Progenitor cell of endocrine pancreas (in vitro differentiated cells): ENCODE measurements around the gene CFTR. TPM values are rescaled to one million over a fixed set of nuclear protein-coding genes. Genes with fewer than 3 reads are reported as not detected.
A peak's percentile ranks its signal among the peaks of the same experiment; 100 is the strongest.

Experiments
- DNase-seq: peaks from one replicate; pipeline ENCODE4 v3.0.0; 2021; ENCODE audit warnings: low spot score; ENCODE audit not compliant: unreplicated experiment
- H3K27ac Mint-ChIP-seq: 2 replicates; pipeline ENCODE4 v1.8.0; 2021; ENCODE audit warnings: mild to moderate bottlenecking, moderate library complexity, mixed read lengths
- H3K27me3 Mint-ChIP-seq: 2 replicates; pipeline ENCODE4 v1.8.0; 2021; ENCODE audit warnings: mixed read lengths
- H3K36me3 Mint-ChIP-seq: 2 replicates; pipeline ENCODE4 v1.8.0; 2022; ENCODE audit warnings: mixed read lengths; ENCODE audit not compliant: insufficient read depth
- H3K4me1 Mint-ChIP-seq: 2 replicates; pipeline ENCODE4 v1.8.0; 2021; ENCODE audit warnings: low read depth, mixed read lengths
- H3K4me3 Mint-ChIP-seq: 2 replicates; pipeline ENCODE4 v1.8.0; 2021; ENCODE audit warnings: low read depth, mild to moderate bottlenecking, moderate library complexity, mixed read lengths
- H3K9me3 Mint-ChIP-seq: 2 replicates; pipeline ENCODE4 v1.8.0; 2021; ENCODE audit warnings: low read depth, mixed read lengths
- total RNA-seq: library from RNA; stranded (reverse); gene quantifications from 2 replicates; pipeline ENCODE4 v1.2.1, GENCODE V29; 2021
- TF ChIP-seq, protein P1 (sequence below): fragments of 200-600 bp; sonication (generic); IDR thresholded peaks from one replicate; pipeline ENCODE4 v1.5.0; 2021; ENCODE audit warnings: antibody characterized with exemption, mild to moderate bottlenecking; ENCODE audit not compliant: unreplicated experiment

The CFTR gene
- total RNA-seq, 1 donor from 2014 or later: 6.6 TPM

GRCh38 chr7:117673367-117673766 lies 193.5 kb downstream of the CFTR start:
- Mint-ChIP-seq H3K4me1 (peaks cover 37% of the 10 kb centered on the region), H3K27me3 (peaks cover 3% of the 10 kb centered on the region), H3K36me3 (no peaks in the 10 kb centered on the region), H3K9me3 (no peaks in the 10 kb centered on the region), H3K27ac (peak overlapping the region; percentile 82), H3K4me3 (peak overlapping the region; percentile 39)
- TF ChIP-seq, protein P1, sequence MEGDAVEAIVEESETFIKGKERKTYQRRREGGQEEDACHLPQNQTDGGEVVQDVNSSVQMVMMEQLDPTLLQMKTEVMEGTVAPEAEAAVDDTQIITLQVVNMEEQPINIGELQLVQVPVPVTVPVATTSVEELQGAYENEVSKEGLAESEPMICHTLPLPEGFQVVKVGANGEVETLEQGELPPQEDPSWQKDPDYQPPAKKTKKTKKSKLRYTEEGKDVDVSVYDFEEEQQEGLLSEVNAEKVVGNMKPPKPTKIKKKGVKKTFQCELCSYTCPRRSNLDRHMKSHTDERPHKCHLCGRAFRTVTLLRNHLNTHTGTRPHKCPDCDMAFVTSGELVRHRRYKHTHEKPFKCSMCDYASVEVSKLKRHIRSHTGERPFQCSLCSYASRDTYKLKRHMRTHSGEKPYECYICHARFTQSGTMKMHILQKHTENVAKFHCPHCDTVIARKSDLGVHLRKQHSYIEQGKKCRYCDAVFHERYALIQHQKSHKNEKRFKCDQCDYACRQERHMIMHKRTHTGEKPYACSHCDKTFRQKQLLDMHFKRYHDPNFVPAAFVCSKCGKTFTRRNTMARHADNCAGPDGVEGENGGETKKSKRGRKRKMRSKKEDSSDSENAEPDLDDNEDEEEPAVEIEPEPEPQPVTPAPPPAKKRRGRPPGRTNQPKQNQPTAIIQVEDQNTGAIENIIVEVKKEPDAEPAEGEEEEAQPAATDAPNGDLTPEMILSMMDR: no peak
- peak; percentile 16 for DNase-seq

GRCh38 chr7:117673839-117674238 lies 194.0 kb downstream of the CFTR start:
- Mint-ChIP-seq H3K9me3 (no peaks in the 10 kb centered on the region), H3K36me3 (no peaks in the 10 kb centered on the region), H3K27me3 (peaks cover 3% of the 10 kb centered on the region), H3K27ac (peak overlapping the region; percentile 82), H3K4me1 (peaks cover 37% of the 10 kb centered on the region), H3K4me3 (peak overlapping the region; percentile 8)
- TF ChIP-seq, protein P1: peak; percentile 45
- DNase-seq: no peak

DNA sequence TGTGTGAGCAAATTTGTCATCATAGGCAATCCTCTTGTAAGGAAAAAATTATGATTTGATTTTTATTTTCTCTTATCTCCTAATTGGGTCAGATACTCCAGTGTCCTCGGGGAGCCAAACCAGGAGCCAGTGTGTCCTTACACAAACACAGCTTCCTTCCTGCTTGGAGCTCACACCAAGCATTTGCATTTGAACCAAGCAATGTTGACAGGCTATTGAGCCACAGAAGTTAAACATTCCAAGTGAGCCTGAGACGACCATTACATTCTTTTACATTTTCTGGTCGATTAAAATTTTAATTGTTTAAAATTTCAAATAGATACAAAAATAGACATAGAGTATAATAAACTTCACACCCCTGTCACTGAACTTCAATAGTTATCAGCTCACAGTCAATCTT lies 194.8 kb downstream of the CFTR start:
- TF ChIP-seq, protein P1: no peak
- Mint-ChIP-seq H3K27ac (no peak overlapping the region), H3K4me1 (peaks cover 37% of the 10 kb centered on the region), H3K27me3 (peaks cover 3% of the 10 kb centered on the region), H3K9me3 (no peaks in the 10 kb centered on the region), H3K36me3 (no peaks in the 10 kb centered on the region), H3K4me3 (no peak overlapping the region)
- no peak for DNase-seq

DNA sequence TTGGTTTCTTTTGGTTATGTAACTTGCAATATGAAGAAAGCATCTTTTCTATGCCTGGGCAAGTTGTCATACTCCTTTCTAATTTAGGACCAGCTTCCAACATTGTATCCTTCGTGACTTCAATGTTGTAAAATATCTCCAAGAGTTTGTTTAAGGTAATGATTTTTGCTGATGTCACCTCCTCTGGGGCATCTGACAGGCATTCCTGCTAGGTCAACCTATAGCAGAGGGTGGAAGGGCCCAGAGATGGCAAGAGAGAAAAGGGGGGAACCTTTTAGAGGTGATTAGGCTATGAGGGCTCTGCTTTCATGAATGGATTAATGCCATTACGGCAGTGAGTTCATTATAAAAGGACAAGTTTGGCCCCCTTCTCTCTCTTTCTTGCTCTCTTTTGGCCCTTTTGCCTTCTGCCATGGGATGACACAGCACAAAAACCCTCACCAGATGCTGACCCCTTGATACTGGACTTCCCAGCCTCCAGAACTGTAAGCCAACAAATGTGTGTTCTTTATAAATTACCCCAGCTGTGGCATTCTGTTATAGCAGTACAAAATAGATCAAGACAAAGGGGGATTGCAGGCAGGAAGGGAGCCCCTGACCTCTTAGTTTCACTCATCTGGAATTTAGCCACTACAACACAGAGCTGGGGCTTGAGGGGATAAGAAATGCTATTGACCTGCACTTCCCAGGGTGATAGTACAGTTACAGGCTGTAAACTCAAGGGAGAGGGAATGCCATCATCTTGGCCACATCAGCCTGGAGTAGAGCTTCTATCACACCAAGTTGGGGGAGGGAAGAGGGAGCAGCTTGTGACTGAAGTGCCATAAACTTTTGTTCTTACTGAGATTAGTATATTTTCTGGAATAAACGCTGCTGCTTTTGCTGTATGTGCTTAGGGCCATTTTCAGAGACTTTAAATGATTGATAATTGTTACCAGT lies 195.9 kb downstream of the CFTR start:
- H3K36me3 Mint-ChIP-seq: no peaks in the 10 kb centered on the region
- no peak overlapping the region for H3K27ac Mint-ChIP-seq
- H3K4me1 Mint-ChIP-seq: peaks cover 37% of the 10 kb centered on the region
- no peak overlapping the region for H3K4me3 Mint-ChIP-seq
- peaks cover 3% of the 10 kb centered on the region for H3K27me3 Mint-ChIP-seq
- no peak for DNase-seq
- TF ChIP-seq, protein P1: no peak
- H3K9me3 Mint-ChIP-seq: no peaks in the 10 kb centered on the region

DNA sequence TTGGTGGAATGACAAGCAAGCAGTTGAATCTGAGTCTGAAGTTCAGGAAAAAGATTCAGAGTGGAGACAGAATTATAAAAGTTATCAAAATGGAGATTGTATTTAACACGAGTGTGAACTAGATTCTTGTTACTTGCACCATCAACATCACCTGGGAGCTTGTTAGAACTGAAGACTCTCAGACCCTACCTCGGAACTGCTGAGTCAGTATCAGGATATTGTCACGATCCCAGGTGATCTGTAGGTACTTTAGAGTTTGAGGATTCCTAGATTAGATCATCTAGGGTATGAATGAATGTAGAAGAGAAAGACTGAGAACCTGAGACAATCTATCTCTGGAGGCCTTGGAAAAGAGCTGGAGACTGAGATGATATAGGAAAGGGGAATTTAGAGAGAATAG lies 199.3 kb downstream of the CFTR start:
- Mint-ChIP-seq H3K4me1 (peaks cover 16% of the 10 kb centered on the region), H3K27ac (no peak overlapping the region), H3K9me3 (no peaks in the 10 kb centered on the region), H3K27me3 (peaks cover 3% of the 10 kb centered on the region), H3K4me3 (no peak overlapping the region), H3K36me3 (no peaks in the 10 kb centered on the region)
- no peak for DNase-seq
- TF ChIP-seq, protein P1: no peak
